GM18507 (cell line): ENCODE data around the gene KRT9.
"Not testable (repeated sequence)": the region's sequence is repeated elsewhere in the genome, so short reads cannot be mapped to it uniquely, and the experiment has no call there.

ENCODE experiments used
- DNase-seq: peaks from one replicate; pipeline ENCODE4 v3.0.0; 2011; ENCODE audit warnings: low read depth; ENCODE audit not compliant: insufficient read length; ENCODE audit errors: extremely low spot score
- FAIRE-seq: peaks from 2 replicates; lab custom pipeline; 2011; peaks lifted over from hg19 to GRCh38; lab: Jason Lieb, UNC

KRT9 gene

DNA sequence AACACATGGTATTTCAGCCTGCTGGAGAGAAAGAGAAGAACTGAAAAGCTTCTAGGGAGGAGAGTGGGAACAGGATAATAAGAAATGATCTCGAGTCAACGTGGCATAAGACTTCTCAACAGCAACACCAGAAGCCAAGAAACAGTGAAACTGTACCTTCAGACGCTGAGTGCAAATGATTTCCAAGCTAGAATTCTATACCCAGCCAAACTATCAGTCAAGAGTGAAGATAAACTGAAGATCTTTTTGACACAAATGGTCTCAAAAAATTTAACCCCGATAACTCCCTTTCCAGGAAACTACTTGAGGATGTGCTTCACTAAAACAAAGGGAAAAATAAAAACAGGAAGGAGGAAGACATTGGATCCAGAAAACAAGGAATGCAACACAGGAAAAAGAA is 35.1 kb upstream of the KRT9 start:
- not testable (repeated sequence) for FAIRE-seq, DNase-seq

GRCh38 chr17:41602524-41602923 is 30.7 kb upstream of the KRT9 start:
- FAIRE-seq, result no peak
- no peak for DNase-seq

DNA sequence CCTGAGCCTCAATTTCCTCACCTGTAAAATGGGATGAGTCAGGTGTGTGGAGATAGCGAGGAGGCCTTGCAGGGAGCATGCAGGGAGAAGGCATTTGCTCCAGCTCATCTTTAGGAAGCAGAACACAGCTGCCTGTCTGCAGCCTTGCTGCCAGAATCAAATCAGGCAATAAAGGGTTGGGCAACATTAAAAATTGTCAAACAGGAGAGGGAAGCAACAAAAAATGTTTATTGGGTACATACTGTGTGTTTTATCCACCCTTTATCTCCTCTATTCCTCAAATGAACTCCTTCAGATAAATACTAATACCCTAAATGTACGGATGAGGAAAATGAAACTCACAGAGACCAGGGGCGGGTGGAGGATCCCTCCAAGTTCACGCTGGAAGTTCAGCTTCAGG is 28.5 kb upstream of the KRT9 start:
- no peak for FAIRE-seq

DNA sequence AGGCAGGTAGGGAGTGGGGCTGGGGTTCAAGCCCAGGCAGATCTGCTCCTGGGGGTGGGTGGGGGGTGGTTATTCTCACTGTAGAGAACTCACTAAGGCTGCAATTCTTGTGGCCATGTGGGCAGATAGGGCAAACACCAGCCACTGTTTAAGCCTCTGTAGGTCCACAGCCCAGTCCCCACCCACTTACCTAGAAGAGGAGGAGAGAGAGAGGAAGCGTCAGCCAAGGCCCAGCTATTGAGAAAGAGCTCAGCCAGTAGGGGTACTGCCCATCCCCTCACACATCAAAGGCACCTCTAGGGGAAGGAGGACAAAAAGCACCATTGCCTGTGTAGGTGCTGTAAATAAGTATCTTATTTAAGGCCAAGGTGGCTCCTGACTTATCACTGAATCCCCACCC is 27.8 kb upstream of the KRT9 start:
- DNase-seq, result no peak

More for the DNA sequence above, 28.5 kb upstream of the KRT9 start:
- DNase-seq, result no peak

DNA sequence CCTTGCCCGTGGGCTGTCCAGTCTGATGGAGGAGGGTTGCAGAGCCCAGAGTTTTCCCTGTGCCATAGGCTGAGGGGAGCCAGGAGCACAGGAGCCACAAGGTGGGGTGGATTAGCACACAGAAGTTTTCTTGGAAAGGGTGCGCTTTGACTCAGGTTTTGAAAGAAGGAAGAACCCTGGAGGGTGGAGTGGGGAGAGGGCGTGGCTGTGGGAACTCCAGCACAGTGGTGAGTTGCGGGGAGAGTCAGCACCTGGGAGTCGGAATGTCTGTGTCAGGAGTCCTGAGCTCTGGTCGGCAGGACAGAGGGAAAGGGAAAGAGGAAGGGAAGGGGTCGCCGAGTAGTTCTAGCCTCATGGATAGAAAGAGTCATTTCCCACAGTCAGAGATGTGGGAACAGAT is 23.7 kb upstream of the KRT9 start:
- DNase-seq (no peak), FAIRE-seq (no peak)

More for the DNA sequence above, 27.8 kb upstream of the KRT9 start:
- no peak for FAIRE-seq

- FAIRE-seq, result no peak
- no peak for DNase-seq
Observed at GRCh38 chr17:41594363-41594915, 22.6 kb upstream of the KRT9 start.

DNA sequence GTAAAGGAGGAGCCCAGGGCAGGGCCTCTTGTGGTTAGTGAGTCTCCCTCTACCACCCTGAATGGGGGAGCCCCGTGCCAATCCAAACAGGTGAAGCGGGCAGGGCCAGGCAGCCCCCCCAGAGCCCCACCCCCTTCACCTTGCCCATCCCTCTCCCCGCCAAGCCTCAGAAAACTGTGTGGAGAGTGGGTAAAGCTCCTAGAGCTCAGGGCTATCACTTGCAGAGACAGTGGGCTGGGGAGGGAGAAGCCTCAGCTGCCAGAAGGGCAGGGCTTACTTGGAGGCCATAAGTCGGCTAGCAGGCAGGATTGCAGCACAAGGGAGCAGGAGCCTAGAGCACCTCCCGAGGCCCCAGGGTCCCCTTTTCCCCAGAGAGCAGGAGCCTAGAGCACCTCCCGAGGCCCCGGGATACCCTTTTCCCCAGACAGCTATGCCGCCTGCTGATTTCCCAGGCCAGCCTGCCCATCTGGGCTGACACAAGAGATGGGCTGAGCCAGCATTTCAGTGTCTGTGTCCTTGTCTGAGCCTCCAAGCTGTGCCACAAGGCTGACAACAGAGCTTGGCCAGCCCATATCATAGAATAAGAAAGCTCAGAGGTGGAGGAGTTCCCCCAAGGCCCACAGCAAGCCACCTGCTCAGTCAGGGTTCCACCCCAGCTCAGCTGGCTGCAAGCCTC is 21.6 kb upstream of the KRT9 start:
- DNase-seq (no peak), FAIRE-seq (no peak)

- DNase-seq (no peak), FAIRE-seq (no peak)
Observed at GRCh38 chr17:41592601-41593305, 20.9 kb upstream of the KRT9 start.

DNA sequence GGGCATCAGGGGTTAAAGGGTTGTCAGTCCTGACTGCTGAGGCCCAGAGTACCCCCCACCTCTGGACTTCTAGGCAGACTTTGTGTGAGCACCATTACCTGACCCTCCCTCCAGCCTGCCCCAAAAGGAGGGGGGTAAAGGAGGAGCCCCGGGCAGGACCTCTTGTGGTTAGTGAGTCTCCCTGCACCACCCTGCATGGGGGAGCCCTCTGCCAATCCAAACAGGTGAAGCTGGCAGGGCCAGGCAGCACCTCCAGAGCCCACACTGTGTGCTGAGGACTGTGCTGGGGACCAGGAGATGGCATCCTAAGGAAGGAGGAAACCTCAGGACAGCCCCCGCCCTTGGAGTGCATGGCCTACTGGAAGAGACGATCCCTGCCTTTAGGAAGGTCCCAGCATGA is 17.4 kb upstream of the KRT9 start:
- no peak for DNase-seq
- no peak for FAIRE-seq

GRCh38 chr17:41588126-41588810 is 16.4 kb upstream of the KRT9 start:
- no peak for DNase-seq
- FAIRE-seq, result no peak

GRCh38 chr17:41586863-41587495 is 15.1 kb upstream of the KRT9 start, which contains the start of gene KRT14:
Gene KRT14 (minus strand): TSS chr17:41586895. CDS start chr17:41586834, 61 bp downstream.
- FAIRE-seq (no peak), DNase-seq (no peak)

- no peak for FAIRE-seq
- no peak for DNase-seq
Observed at GRCh38 chr17:41585301-41586056, 13.6 kb upstream of the KRT9 start.

GRCh38 chr17:41584331-41584927 is 12.6 kb upstream of the KRT9 start:
- not testable (repeated sequence) for DNase-seq, FAIRE-seq

GRCh38 chr17:41583137-41584127 is 11.6 kb upstream of the KRT9 start:
- FAIRE-seq (no peak), DNase-seq (no peak)

- DNase-seq, FAIRE-seq: not testable (repeated sequence)
Observed at GRCh38 chr17:41582061-41582968, 10.5 kb upstream of the KRT9 start.

GRCh38 chr17:41581366-41582060 is 9.7 kb upstream of the KRT9 start:
- no peak for FAIRE-seq

More at GRCh38 chr17:41581366-41582060, 9.7 kb upstream of the KRT9 start:
- no peak for DNase-seq
